PC-9 (cell line): ENCODE data around the gene PWWP2A. TPM values are rescaled to one million over a fixed set of nuclear protein-coding genes. Genes with fewer than 3 reads are reported as not detected.
"Not testable (repeated sequence)": the region's sequence is repeated elsewhere in the genome, so short reads cannot be mapped to it uniquely, and the experiment has no call there.

ENCODE experiments used
- BruUV-seq: library from RNA; stranded (reverse); fragments of 400-500 nt; replicated peaks from 2 replicates; lab custom pipeline; 2021; lab: Mats Ljungman, UMichigan
- CTCF ChIA-PET: fragments of 300-600 bp; sonication (Branson Sonifier 250); formaldehyde crosslinking; loops from one replicate; lab custom pipeline; 2022; ENCODE audit warnings: antibody characterized with exemption; lab: Charles Lee
- POLR2A ChIA-PET: fragments of 300-600 bp; sonication (Branson Sonifier 250); formaldehyde crosslinking; loops from one replicate; lab custom pipeline; 2022; ENCODE audit warnings: antibody characterized with exemption; ENCODE audit not compliant: unreplicated experiment; lab: Charles Lee
- DNase-seq, 2 experiments: peaks; one replicate each; pipeline versions ENCODE4 v3.0.0 to v3.0.0-alpha.2; 2015 to 2022; ENCODE audit warnings: mixed read lengths in 1 of 2
- H2AFZ ChIP-seq: fragments of 200-600 bp; sonication (generic); 2 replicates; pipeline ENCODE4 v1.8.1; 2017; ENCODE audit warnings: antibody characterized with exemption
- H3F3A ChIP-seq: fragments of 200-600 bp; sonication (generic); 2 replicates; pipeline ENCODE4 v1.8.1; 2017; ENCODE audit warnings: antibody characterized with exemption, mild to moderate bottlenecking, low read depth; ENCODE audit not compliant: insufficient read depth
- H3K27ac ChIP-seq: fragments of 200-600 bp; sonication (generic); 2 replicates; pipeline ENCODE4 v1.6.1; 2016; ENCODE audit warnings: mixed run types
- H3K27me3 ChIP-seq: fragments of 200-600 bp; sonication (generic); 2 replicates; pipeline ENCODE4 v1.6.1; 2016; ENCODE audit warnings: low read depth, mixed run types; ENCODE audit not compliant: insufficient read depth
- H3K36me3 ChIP-seq: fragments of 200-600 bp; sonication (generic); 2 replicates; pipeline ENCODE4 v1.6.1; 2016; ENCODE audit warnings: low read depth, mixed run types
- H3K4me1 ChIP-seq: fragments of 200-600 bp; sonication (generic); replicated peaks from 2 replicates; pipeline ENCODE4 v1.6.1; 2016; ENCODE audit warnings: mixed run types; ENCODE audit not compliant: insufficient read depth
- H3K4me2 ChIP-seq: fragments of 200-600 bp; sonication (generic); 2 replicates; pipeline ENCODE4 v1.6.1; 2017; ENCODE audit warnings: mixed run types
- H3K4me3 ChIP-seq: fragments of 200-600 bp; sonication (generic); 2 replicates; pipeline ENCODE4 v1.6.1; 2016; ENCODE audit warnings: mixed run types
- H3K79me2 ChIP-seq: fragments of 200-600 bp; sonication (generic); 2 replicates; pipeline ENCODE4 v1.6.1; 2017; ENCODE audit warnings: low read depth, mixed run types
- H3K9me2 ChIP-seq: fragments of 200-600 bp; sonication (generic); 2 replicates; pipeline ENCODE4 v1.8.1; 2017; ENCODE audit warnings: mild to moderate bottlenecking; ENCODE audit not compliant: insufficient read depth
- H3K9me3 ChIP-seq: fragments of 200-600 bp; sonication (generic); 2 replicates; pipeline ENCODE4 v1.8.1; 2016; ENCODE audit warnings: low read depth; ENCODE audit not compliant: insufficient read depth
- H4K20me1 ChIP-seq: fragments of 200-600 bp; sonication (generic); 2 replicates; pipeline ENCODE4 v1.8.1; 2017; ENCODE audit not compliant: insufficient read depth
- CTCF ChIP-seq: fragments of 200-600 bp; sonication (generic); conservative IDR thresholded peaks from 2 replicates; pipeline ENCODE4 v1.6.1; 2017; ENCODE audit warnings: mixed run types, antibody characterized with exemption, mild to moderate bottlenecking, moderate library complexity
- EZH2 ChIP-seq: fragments of 200-600 bp; sonication (generic); IDR thresholded peaks from 2 replicates; pipeline ENCODE4 v1.8.0; 2017; ENCODE audit warnings: antibody characterized with exemption, low read depth
- intact Hi-C: fragments of 100-400 bp; cut with micrococcal nuclease; formaldehyde crosslinking; loops from one replicate; pipeline ENCODE4 v1.10.0; 2022; ENCODE audit not compliant: unreplicated experiment
- total RNA-seq: library from RNA; stranded (reverse); gene quantifications from 2 replicates; pipeline ENCODE4 v1.2.3, GENCODE V29; 2021

The PWWP2A gene
- total RNA-seq, 1 experiment from 2014 or later: 19.9 TPM

- DNase-seq: no peak
- Histone ChIP-seq H4K20me1 (no peaks in the 10 kb centered on the region), H3K9me3 (no peaks in the 10 kb centered on the region), H3K27ac (no peak overlapping the region), H3K79me2 (no peaks in the 10 kb centered on the region), H3K9me2 (no peaks in the 10 kb centered on the region), H3K4me1 (peaks cover 10% of the 10 kb centered on the region), H2AFZ (no peak overlapping the region), H3F3A (peaks cover 11% of the 10 kb centered on the region), H3K4me2 (no peak overlapping the region), H3K27me3 (no peaks in the 10 kb centered on the region), H3K36me3 (no peaks in the 10 kb centered on the region), H3K4me3 (no peak overlapping the region)
- no TSS peak for BruUV-seq
- ChIA-PET POLR2A (no interaction called here), CTCF (interaction anchor here (0.7 kb wide), 1 partner anchor 186 kb away, joined by 3 read pairs; no protein-coding TSS in a partner anchor)
- intact Hi-C loops: no loop called here
- no peak for TF ChIP-seq CTCF
- TF ChIP-seq EZH2: no peak
Observed at GRCh38 chr5:160150381-160150780, 31.1 kb upstream of the PWWP2A start.

DNA sequence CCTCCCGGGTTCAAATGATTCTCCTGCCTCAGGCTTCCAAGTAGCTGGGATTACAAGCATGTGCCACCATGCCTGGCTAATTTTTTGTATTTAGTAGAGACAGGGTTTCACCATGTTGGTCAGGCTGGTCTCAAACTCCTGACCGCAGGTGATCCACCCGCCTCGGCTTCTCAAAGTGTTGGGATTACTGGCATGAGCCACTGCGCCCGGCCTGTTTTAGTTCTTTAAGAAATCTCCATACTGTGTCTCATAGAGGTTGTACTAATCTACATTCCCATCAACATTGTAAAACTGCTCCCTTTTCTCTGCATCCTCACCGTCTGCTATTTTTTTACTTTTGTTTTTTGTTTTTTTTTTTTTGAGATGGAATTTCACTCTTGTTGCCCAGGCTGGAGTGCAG lies 25.2 kb upstream of the PWWP2A start:
- intact Hi-C loops, BruUV-seq, H3K4me2 ChIP-seq, H3F3A ChIP-seq, H3K27me3 ChIP-seq, H2AFZ ChIP-seq, H3K27ac ChIP-seq, H3K36me3 ChIP-seq, H3K9me2 ChIP-seq, DNase-seq, H4K20me1 ChIP-seq, H3K4me3 ChIP-seq, H3K9me3 ChIP-seq, CTCF ChIA-PET, H3K79me2 ChIP-seq, H3K4me1 ChIP-seq, POLR2A ChIA-PET: not testable (repeated sequence)

GRCh38 chr5:160134332-160134731 lies 15.1 kb upstream of the PWWP2A start:
- TF ChIP-seq EZH2 (no peak), CTCF (no peak)
- intact Hi-C loops: no loop called here
- Histone ChIP-seq H3K4me3 (no peak overlapping the region), H3K9me2 (no peaks in the 10 kb centered on the region), H3K27ac (no peak overlapping the region), H3K4me2 (no peak overlapping the region), H4K20me1 (no peaks in the 10 kb centered on the region), H3K36me3 (no peaks in the 10 kb centered on the region), H3K4me1 (no peaks in the 10 kb centered on the region), H3K79me2 (no peaks in the 10 kb centered on the region), H3K9me3 (no peaks in the 10 kb centered on the region), H3F3A (no peaks in the 10 kb centered on the region), H3K27me3 (no peaks in the 10 kb centered on the region), H2AFZ (no peak overlapping the region)
- ChIA-PET CTCF (no interaction called here), POLR2A (interaction anchor here (0.6 kb wide), 1 partner anchor 49 kb away, joined by 3 read pairs; no protein-coding TSS in a partner anchor)
- no TSS peak for BruUV-seq
- no peak for DNase-seq

DNA sequence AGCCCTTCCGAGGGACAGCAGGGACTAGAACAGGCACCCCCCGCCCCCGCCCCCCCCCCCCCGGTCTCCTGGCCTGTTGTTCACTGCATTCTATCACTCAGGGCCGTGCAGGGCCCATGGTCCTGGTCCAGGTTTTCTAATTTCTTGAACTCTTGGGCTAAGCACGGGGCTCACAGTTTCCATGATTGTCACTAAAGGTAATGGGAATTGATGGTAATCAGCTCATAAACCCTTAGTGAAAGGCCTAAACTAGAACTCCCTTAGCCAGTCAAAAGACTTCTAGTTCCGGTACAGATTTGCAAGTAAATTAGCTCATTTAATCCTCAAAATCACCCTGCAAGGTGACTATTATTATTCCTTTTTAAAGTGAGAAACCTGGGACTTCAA lies 14.7 kb upstream of the PWWP2A start:
- intact Hi-C loops: no loop called here
- Histone ChIP-seq H3K4me2 (no peak overlapping the region), H3K4me1 (no peaks in the 10 kb centered on the region), H3K79me2 (no peaks in the 10 kb centered on the region), H3K36me3 (no peaks in the 10 kb centered on the region), H2AFZ (no peak overlapping the region), H3F3A (no peaks in the 10 kb centered on the region), H3K9me3 (no peaks in the 10 kb centered on the region), H4K20me1 (no peaks in the 10 kb centered on the region), H3K9me2 (no peaks in the 10 kb centered on the region), H3K27ac (no peak overlapping the region), H3K27me3 (no peaks in the 10 kb centered on the region), H3K4me3 (no peak overlapping the region)
- CTCF ChIA-PET: no interaction called here
- DNase-seq: no peak
- POLR2A ChIA-PET: no interaction called here
- TF ChIP-seq CTCF (no peak), EZH2 (no peak)
- no TSS peak for BruUV-seq
